HEK293 (cell line): ENCODE measurements around the gene TSPYL2.

Experiments used
- CTCF ChIA-PET: fragments of 350-600 bp; formaldehyde crosslinking; extraction: SDS; loops from one replicate; lab custom pipeline; 2021; ENCODE audit warnings: antibody characterized with exemption; lab: Yijun Ruan, JAX
- POLR2A ChIA-PET: fragments of 300-600 bp; formaldehyde crosslinking; extraction: SDS; loops from one replicate; lab custom pipeline; 2020; ENCODE audit warnings: antibody characterized with exemption, inconsistent platforms; lab: Yijun Ruan, JAX
- H3K27ac ChIP-seq: fragments of 200-500 bp; sonication (Bioruptor generic); 2 replicates; pipeline ENCODE4 v1.5.1; 2014; ENCODE audit warnings: low read depth, low read length, control low read depth, inconsistent platforms; ENCODE audit errors: extremely low read depth
- H3K36me3 ChIP-seq, 2 experiments: fragments of 200-500 bp in 1 of 2; sonication (Bioruptor generic) in 1 of 2; 1 replicate in 1 of 2; 2 replicates in 1 of 2; pipeline ENCODE4 v1.5.1; 2014 to 2017; ENCODE audit warnings: inconsistent platforms in 2 of 2, low read length in 2 of 2; ENCODE audit not compliant: control insufficient read depth in 2 of 2, insufficient read depth in 1 of 2
- H3K4me1 ChIP-seq: fragments of 200-500 bp; sonication (Bioruptor generic); 2 replicates; pipeline ENCODE4 v1.5.1; 2014; ENCODE audit warnings: mild to moderate bottlenecking, low read length, inconsistent platforms; ENCODE audit not compliant: control insufficient read depth, insufficient read depth
- H3K4me3 ChIP-seq: 2 replicates; pipeline ENCODE4 v1.5.1; 2011; ENCODE audit warnings: low read depth, mild to moderate bottlenecking, control low read depth, low read length, moderate library complexity
- H3K9me3 ChIP-seq: fragments of 200-500 bp; sonication (Bioruptor generic); 2 replicates; pipeline ENCODE4 v1.5.1; 2014; ENCODE audit warnings: low read depth, low read length, inconsistent platforms; ENCODE audit not compliant: control insufficient read depth, insufficient read depth
- BCL11B ChIP-seq: fragments of 450-650 bp; formaldehyde crosslinking; IDR thresholded peaks from 2 replicates; pipeline ENCODE4 v1.5.1; 2016; ENCODE audit warnings: low read depth, missing biosample characterization, missing genetic modification characterization
- INSM2 ChIP-seq: fragments of 450-650 bp; formaldehyde crosslinking; IDR thresholded peaks from 2 replicates; pipeline ENCODE4 v1.5.1; 2016; ENCODE audit warnings: missing biosample characterization, missing genetic modification characterization
- PRDM10 ChIP-seq: fragments of 450-650 bp; formaldehyde crosslinking; IDR thresholded peaks from 2 replicates; pipeline ENCODE4 v1.5.1; 2016; ENCODE audit warnings: missing biosample characterization, missing genetic modification characterization
- WT1 ChIP-seq: fragments of 450-650 bp; formaldehyde crosslinking; IDR thresholded peaks from 2 replicates; pipeline ENCODE4 v1.5.1; 2016; ENCODE audit warnings: missing biosample characterization, missing genetic modification characterization
- YY1 ChIP-seq: fragments of 450-650 bp; formaldehyde crosslinking; IDR thresholded peaks from 2 replicates; pipeline ENCODE4 v1.5.1; 2018; ENCODE audit warnings: missing biosample characterization, missing genetic modification characterization
- ZBTB17 ChIP-seq: fragments of 450-650 bp; formaldehyde crosslinking; IDR thresholded peaks from 2 replicates; pipeline ENCODE4 v1.5.1; 2016; ENCODE audit warnings: missing biosample characterization, missing genetic modification characterization
- ZBTB20 ChIP-seq: fragments of 450-650 bp; formaldehyde crosslinking; IDR thresholded peaks from 2 replicates; pipeline ENCODE4 v1.5.1; 2016; ENCODE audit warnings: missing biosample characterization, missing genetic modification characterization
- ZNF169 ChIP-seq: fragments of 450-650 bp; formaldehyde crosslinking; IDR thresholded peaks from 2 replicates; pipeline ENCODE4 v1.5.1; 2016; ENCODE audit warnings: missing biosample characterization, missing genetic modification characterization
- ZNF175 ChIP-seq: fragments of 450-650 bp; formaldehyde crosslinking; IDR thresholded peaks from 2 replicates; pipeline ENCODE4 v1.5.1; 2016; ENCODE audit warnings: missing biosample characterization, missing genetic modification characterization
- ZNF184 ChIP-seq: fragments of 450-650 bp; IDR thresholded peaks from 2 replicates; pipeline ENCODE4 v1.5.1; 2018; ENCODE audit warnings: missing biosample characterization, mild to moderate bottlenecking, missing genetic modification characterization
- ZNF24 ChIP-seq: fragments of 450-650 bp; formaldehyde crosslinking; IDR thresholded peaks from 2 replicates; pipeline ENCODE4 v1.5.1; 2016; ENCODE audit warnings: missing biosample characterization, missing genetic modification characterization
- ZNF398 ChIP-seq: fragments of 450-650 bp; formaldehyde crosslinking; IDR thresholded peaks from 2 replicates; pipeline ENCODE4 v1.5.1; 2017; ENCODE audit warnings: missing biosample characterization, missing genetic modification characterization
- ZNF529 ChIP-seq: fragments of 450-650 bp; formaldehyde crosslinking; IDR thresholded peaks from 2 replicates; pipeline ENCODE4 v1.5.1; 2017; ENCODE audit warnings: missing genetic modification characterization, missing biosample characterization; ENCODE audit not compliant: insufficient replicate concordance
- ZNF623 ChIP-seq: fragments of 450-650 bp; formaldehyde crosslinking; IDR thresholded peaks from 2 replicates; pipeline ENCODE4 v1.5.1; 2016; ENCODE audit warnings: missing biosample characterization, missing genetic modification characterization
- ZNF654 ChIP-seq: fragments of 450-650 bp; formaldehyde crosslinking; IDR thresholded peaks from 2 replicates; pipeline ENCODE4 v1.5.1; 2016; ENCODE audit warnings: low read depth, missing biosample characterization, missing genetic modification characterization
- ZNF670 ChIP-seq: fragments of 450-650 bp; formaldehyde crosslinking; IDR thresholded peaks from 2 replicates; pipeline ENCODE4 v1.5.1; 2016; ENCODE audit warnings: missing biosample characterization, missing genetic modification characterization, low read depth
- ZNF791 ChIP-seq: fragments of 450-650 bp; formaldehyde crosslinking; IDR thresholded peaks from 2 replicates; pipeline ENCODE4 v1.5.1; 2016; ENCODE audit warnings: missing biosample characterization, missing genetic modification characterization
- TF ChIP-seq, protein P1 (sequence below): fragments of 450-650 bp; formaldehyde crosslinking; conservative IDR thresholded peaks from 2 replicates; pipeline ENCODE4 v1.5.1; 2016; ENCODE audit warnings: low read depth, missing biosample characterization, missing genetic modification characterization
- TF ChIP-seq, protein P2 (sequence below): fragments of 450-650 bp; formaldehyde crosslinking; IDR thresholded peaks from 2 replicates; pipeline ENCODE4 v1.5.1; 2016; ENCODE audit warnings: missing biosample characterization, missing genetic modification characterization
- TF ChIP-seq, protein P3 (sequence below): fragments of 450-650 bp; formaldehyde crosslinking; IDR thresholded peaks from 2 replicates; pipeline ENCODE4 v1.5.1; 2016; ENCODE audit warnings: missing biosample characterization, missing genetic modification characterization

Gene TSPYL2

DNA sequence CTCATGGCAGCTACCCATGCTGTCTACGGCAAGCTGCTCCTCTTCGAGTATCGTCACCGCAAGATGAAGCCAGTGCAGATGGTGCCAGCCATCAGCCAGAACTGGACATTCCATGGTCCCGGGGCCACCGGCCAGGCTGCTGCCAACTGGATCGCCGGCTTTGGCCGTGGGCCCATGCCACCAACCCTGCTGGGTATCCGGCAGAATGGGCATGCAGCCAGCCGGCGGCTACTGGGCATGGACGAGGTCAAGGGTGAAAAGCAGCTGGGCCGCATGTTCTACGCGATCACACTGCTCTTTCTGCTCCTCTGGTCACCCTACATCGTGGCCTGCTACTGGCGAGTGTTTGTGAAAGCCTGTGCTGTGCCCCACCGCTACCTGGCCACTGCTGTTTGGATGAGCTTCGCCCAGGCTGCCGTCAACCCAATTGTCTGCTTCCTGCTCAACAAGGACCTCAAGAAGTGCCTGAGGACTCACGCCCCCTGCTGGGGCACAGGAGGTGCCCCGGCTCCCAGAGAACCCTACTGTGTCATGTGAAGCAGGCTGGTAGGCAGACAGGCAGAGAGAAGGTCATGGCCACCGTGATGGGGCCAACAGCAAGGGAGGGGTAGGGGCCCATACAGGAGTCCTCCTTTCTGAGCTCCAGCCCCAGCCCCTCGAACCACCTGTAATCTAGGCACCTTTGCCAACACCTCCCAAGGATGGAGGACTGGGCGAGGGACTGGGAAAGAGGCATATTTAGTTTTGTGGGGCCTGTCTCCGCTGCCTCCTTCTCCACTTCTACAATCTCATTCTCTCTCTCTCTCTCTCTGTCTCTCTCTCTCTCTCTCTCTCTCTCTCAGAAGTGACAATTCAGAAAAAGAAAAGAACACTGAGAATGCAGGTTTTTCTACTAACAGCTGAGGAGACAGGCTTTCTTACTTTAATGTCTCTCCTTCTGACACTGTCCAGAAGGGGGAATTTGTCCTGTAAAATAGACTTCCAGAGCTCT, 4.7 kb upstream of the TSPYL2 start (continued):
- TF ChIP-seq ZNF623 (tag by site-specific recombination): no peak

DNA sequence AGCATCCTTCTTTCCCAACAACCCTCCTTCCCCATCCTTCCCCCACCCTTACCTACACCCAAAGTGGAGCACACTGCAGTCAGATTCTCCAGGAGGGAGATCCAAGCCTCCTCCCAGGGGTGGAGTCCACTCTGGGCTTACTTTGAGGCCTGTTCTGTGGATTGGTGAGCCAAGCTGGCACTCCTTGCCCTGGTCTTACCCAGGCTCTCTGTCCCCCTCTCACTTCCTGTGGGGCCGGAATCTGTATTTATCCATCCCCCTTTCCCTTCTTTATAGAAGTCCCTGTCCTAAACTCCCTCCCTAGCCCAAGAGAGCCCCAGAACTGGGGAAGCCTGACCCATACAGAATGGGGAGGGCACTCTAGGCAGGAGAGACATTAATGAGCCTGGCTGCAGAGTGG, 3.2 kb upstream of the TSPYL2 start:
- Histone ChIP-seq H3K4me3 (no peak overlapping the region), H3K36me3 (peaks cover 0 to 5% of the 10 kb centered on the region in 2 experiments; a peak in 2 of 3 replicates), H3K4me1 (peaks cover 3% of the 10 kb centered on the region; the same call in 1 of the 2 replicates), H3K27ac (no peak overlapping the region), H3K9me3 (no peaks in the 10 kb centered on the region)
- ChIA-PET POLR2A (no interaction called here), CTCF (no interaction called here)
- TF ChIP-seq ZBTB17 (tag by site-specific recombination) (0 out of 2 replicates have a peak, but pooled peaks have one; percentile 20), ZNF184 (tag by site-specific recombination) (no peak), ZNF169 (no peak), ZNF791 (tag by site-specific recombination) (no peak), ZNF654 (tag by site-specific recombination) (no peak), BCL11B (tag by site-specific recombination) (no peak), INSM2 (no peak), ZNF398 (tag by site-specific recombination) (no peak), ZNF175 (tag by site-specific recombination) (no peak), PRDM10 (tag by site-specific recombination) (peak; percentile 46; the same call in 1 of the 2 replicates), ZNF24 (tag by site-specific recombination) (no peak), ZNF670 (no peak), ZBTB20 (tag by site-specific recombination) (peak; percentile 53), ZNF529 (no peak), WT1 (no peak), YY1 (no peak)
- TF ChIP-seq, protein P1, sequence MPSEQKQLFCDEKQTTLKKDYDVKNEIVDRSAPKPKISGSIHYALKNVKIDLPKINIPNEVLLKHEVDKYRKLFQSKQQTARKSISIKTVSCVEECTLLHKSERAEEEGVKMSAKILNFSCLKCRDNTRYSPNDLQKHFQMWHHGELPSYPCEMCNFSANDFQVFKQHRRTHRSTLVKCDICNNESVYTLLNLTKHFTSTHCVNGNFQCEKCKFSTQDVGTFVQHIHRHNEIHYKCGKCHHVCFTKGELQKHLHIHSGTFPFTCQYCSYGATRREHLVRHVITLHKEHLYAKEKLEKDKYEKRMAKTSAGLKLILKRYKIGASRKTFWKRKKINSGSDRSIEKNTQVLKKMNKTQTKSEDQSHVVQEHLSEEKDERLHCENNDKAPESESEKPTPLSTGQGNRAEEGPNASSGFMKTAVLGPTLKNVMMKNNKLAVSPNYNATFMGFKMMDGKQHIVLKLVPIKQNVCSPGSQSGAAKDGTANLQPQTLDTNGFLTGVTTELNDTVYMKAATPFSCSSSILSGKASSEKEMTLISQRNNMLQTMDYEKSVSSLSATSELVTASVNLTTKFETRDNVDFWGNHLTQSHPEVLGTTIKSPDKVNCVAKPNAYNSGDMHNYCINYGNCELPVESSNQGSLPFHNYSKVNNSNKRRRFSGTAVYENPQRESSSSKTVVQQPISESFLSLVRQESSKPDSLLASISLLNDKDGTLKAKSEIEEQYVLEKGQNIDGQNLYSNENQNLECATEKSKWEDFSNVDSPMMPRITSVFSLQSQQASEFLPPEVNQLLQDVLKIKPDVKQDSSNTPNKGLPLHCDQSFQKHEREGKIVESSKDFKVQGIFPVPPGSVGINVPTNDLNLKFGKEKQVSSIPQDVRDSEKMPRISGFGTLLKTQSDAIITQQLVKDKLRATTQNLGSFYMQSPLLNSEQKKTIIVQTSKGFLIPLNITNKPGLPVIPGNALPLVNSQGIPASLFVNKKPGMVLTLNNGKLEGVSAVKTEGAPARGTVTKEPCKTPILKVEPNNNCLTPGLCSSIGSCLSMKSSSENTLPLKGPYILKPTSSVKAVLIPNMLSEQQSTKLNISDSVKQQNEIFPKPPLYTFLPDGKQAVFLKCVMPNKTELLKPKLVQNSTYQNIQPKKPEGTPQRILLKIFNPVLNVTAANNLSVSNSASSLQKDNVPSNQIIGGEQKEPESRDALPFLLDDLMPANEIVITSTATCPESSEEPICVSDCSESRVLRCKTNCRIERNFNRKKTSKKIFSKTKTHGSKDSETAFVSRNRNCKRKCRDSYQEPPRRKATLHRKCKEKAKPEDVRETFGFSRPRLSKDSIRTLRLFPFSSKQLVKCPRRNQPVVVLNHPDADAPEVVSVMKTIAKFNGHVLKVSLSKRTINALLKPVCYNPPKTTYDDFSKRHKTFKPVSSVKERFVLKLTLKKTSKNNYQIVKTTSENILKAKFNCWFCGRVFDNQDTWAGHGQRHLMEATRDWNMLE: no peak
- TF ChIP-seq, protein P2, sequence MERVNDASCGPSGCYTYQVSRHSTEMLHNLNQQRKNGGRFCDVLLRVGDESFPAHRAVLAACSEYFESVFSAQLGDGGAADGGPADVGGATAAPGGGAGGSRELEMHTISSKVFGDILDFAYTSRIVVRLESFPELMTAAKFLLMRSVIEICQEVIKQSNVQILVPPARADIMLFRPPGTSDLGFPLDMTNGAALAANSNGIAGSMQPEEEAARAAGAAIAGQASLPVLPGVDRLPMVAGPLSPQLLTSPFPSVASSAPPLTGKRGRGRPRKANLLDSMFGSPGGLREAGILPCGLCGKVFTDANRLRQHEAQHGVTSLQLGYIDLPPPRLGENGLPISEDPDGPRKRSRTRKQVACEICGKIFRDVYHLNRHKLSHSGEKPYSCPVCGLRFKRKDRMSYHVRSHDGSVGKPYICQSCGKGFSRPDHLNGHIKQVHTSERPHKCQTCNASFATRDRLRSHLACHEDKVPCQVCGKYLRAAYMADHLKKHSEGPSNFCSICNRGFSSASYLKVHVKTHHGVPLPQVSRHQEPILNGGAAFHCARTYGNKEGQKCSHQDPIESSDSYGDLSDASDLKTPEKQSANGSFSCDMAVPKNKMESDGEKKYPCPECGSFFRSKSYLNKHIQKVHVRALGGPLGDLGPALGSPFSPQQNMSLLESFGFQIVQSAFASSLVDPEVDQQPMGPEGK (tag by site-specific recombination): no peak
- TF ChIP-seq, protein P3, sequence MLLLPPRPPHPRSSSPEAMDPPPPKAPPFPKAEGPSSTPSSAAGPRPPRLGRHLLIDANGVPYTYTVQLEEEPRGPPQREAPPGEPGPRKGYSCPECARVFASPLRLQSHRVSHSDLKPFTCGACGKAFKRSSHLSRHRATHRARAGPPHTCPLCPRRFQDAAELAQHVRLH (tag by site-specific recombination): no peak
